ENCODE data around the gene CDC5L.

GRCh38 chr6:44442236-44442635 lies 54.7 kb downstream of the CDC5L start:
- TF ChIP-seq ZNF558 (CRISPR knock-in tag; IDR thresholded peaks at IDR 0.05; ENCODE audit: borderline replicate concordance) (no peak), MYC (CRISPR knock-in tag; IDR thresholded peaks at IDR 0.05; ENCODE audit: borderline replicate concordance) (no peak), ZNF691 (CRISPR knock-in tag; IDR thresholded peaks at IDR 0.05; ENCODE audit: borderline replicate concordance, low read depth) (no peak), RBM22 (optimal IDR thresholded peaks at IDR 0.05; ENCODE audit: low read length) (no peak), GABPA (IDR thresholded peaks at IDR 0.05; ENCODE audit: low read depth, low read length) (no peak), GABPA (CRISPR knock-in tag; IDR thresholded peaks at IDR 0.05; ENCODE audit: low read depth) (no peak), MLX (CRISPR knock-in tag; IDR thresholded peaks at IDR 0.05) (no peak), NFRKB (IDR thresholded peaks at IDR 0.05) (no peak), HMGXB4 (CRISPR knock-in tag; IDR thresholded peaks at IDR 0.05; ENCODE audit: borderline replicate concordance in 1 of 2, low read depth in 1 of 2) (no peak)
